Lower leg skin (tissue), 4 donors: ENCODE data around the gene TFF2. TPM values are rescaled to one million over a fixed set of nuclear protein-coding genes. Genes with fewer than 3 reads are reported as not detected.

ENCODE experiments used
- DNase-seq, 2 donors: peaks; one replicate each; pipeline ENCODE4 v3.0.0-alpha.2; 2019; ENCODE audit warnings: low spot score in 2 of 2
- H3K4me3 ChIP-seq: fragments of 200-600 bp; sonication (generic); 2 replicates; pipeline ENCODE4 v1.5.1; 2017; ENCODE audit warnings: mild to moderate bottlenecking, low read depth; ENCODE audit not compliant: poor library complexity, severe bottlenecking
- CTCF ChIP-seq, 3 donors: fragments of 450-650 bp; IDR thresholded peaks; one replicate each; pipeline ENCODE4 v1.5.1; 2016; ENCODE audit warnings: antibody characterized with exemption in 3 of 3, mild to moderate bottlenecking in 3 of 3, moderate library complexity in 2 of 3
- POLR2A ChIP-seq, 2 donors: fragments of 450-650 bp; IDR thresholded peaks; one replicate each; pipeline ENCODE4 v1.6.1; 2016 to 2017; ENCODE audit warnings: antibody characterized with exemption in 2 of 2, mild to moderate bottlenecking in 1 of 2, moderate library complexity in 1 of 2
- WGBS, 2 donors: methylation state at CpG; one replicate each; pipeline ENCODE4 v1.1.5; 2018; 5-methylcytosine and 5-hydroxymethylcytosine counted together
- intact Hi-C: fragments of 100-400 bp; cut with DNase I; formaldehyde crosslinking; loops from one replicate; pipeline ENCODE4 v1.15.0; 2023; ENCODE audit warnings: low total_unique reads
- total RNA-seq, 4 donors: library from RNA; depleted of rRNA; stranded (reverse); fragments of >200 nt; gene quantifications; one replicate each; pipeline ENCODE4 v1.1.0, GENCODE V29; 2016

The TFF2 gene
- total RNA-seq, 4 donors from 2014 or later, result not detected

GRCh38 chr21:42360317-42360716, 9.5 kb upstream of the TFF2 start:
- intact Hi-C loops, result no loop called here
- H3K4me3 ChIP-seq, result no peak overlapping the region
- no peak for DNase-seq
- WGBS, 2 donors, result 71 to 78% methylated on average over 2 of the region's 2 CpGs
- no peak for TF ChIP-seq POLR2A (IDR thresholded peaks at IDR 0.05)
- TF ChIP-seq CTCF (IDR thresholded peaks at IDR 0.05), result no peak

GRCh38 chr21:42358937-42359336, 8.1 kb upstream of the TFF2 start:
- TF ChIP-seq CTCF (IDR thresholded peaks at IDR 0.05) (no peak), POLR2A (IDR thresholded peaks at IDR 0.05) (no peak)
- DNase-seq, result no peak
- intact Hi-C loops, result no loop called here
- WGBS, 2 donors, result 87 to 88% methylated on average over 13 of the region's 13 CpGs
- no peak overlapping the region for H3K4me3 ChIP-seq

GRCh38 chr21:42358261-42358660, 7.5 kb upstream of the TFF2 start:
- no peak for DNase-seq
- no peak overlapping the region for H3K4me3 ChIP-seq
- intact Hi-C loops, result no loop called here
- TF ChIP-seq POLR2A (IDR thresholded peaks at IDR 0.05) (no peak), CTCF (IDR thresholded peaks at IDR 0.05) (no peak)
- WGBS, 2 donors, result 90 to 94% methylated on average over 12 of the region's 12 CpGs

- 56 to 57% methylated on average over 3 of the region's 3 CpGs for WGBS, 2 donors
- intact Hi-C loops, result no loop called here
Observed at GRCh38 chr21:42357307-42357706, 6.5 kb upstream of the TFF2 start.

GRCh38 chr21:42356650-42357049, 5.9 kb upstream of the TFF2 start:
- 61 to 88% methylated on average over 6 of the region's 6 CpGs for WGBS, 2 donors
- H3K4me3 ChIP-seq, result no peak overlapping the region
- no peak for DNase-seq
- intact Hi-C loops, result no loop called here
- TF ChIP-seq POLR2A (IDR thresholded peaks at IDR 0.05), result no peak

More at GRCh38 chr21:42357307-42357706, 6.5 kb upstream of the TFF2 start:
- DNase-seq, result no peak
- TF ChIP-seq POLR2A (IDR thresholded peaks at IDR 0.05) (no peak), CTCF (IDR thresholded peaks at IDR 0.05) (no peak)
- no peak overlapping the region for H3K4me3 ChIP-seq

- intact Hi-C loops, result no loop called here
- H3K4me3 ChIP-seq, result no peak overlapping the region
- DNase-seq, result no peak
- TF ChIP-seq POLR2A (IDR thresholded peaks at IDR 0.05) (no peak), CTCF (IDR thresholded peaks at IDR 0.05) (no peak)
- WGBS, 2 donors, result 85 to 94% methylated on average over 2 of the region's 2 CpGs
Observed at GRCh38 chr21:42356046-42356445, 5.3 kb upstream of the TFF2 start.
